HepG2 (cell line): ENCODE results near the gene SNX24. TPM values are rescaled to one million over a fixed set of nuclear protein-coding genes. Genes with fewer than 3 reads are reported as not detected.

ENCODE experiments used
- ARID2 ChIP-seq: sonication (generic); formaldehyde crosslinking; IDR thresholded peaks from 2 replicates; pipeline ENCODE4 v1.8.1; 2022; ENCODE audit warnings: mild to moderate bottlenecking, missing genetic modification reagents, borderline replicate concordance
- FOXJ3 ChIP-seq: sonication (generic); formaldehyde crosslinking; IDR thresholded peaks from 2 replicates; pipeline ENCODE4 v1.4.0; 2020; ENCODE audit warnings: missing genetic modification reagents, mild to moderate bottlenecking, borderline replicate concordance
- HDAC2 ChIP-seq: sonication (generic); formaldehyde crosslinking; IDR thresholded peaks from 2 replicates; pipeline ENCODE4 v1.4.0; 2020; ENCODE audit warnings: missing genetic modification reagents
- KDM5A ChIP-seq: fragments of 200-600 bp; sonication (generic); IDR thresholded peaks from 2 replicates; pipeline ENCODE4 v1.7.0; 2018; ENCODE audit warnings: antibody characterized with exemption, mild to moderate bottlenecking, low read length, borderline replicate concordance
- MIER3 ChIP-seq: IDR thresholded peaks from 2 replicates; pipeline ENCODE4 v1.6.1; 2016; ENCODE audit warnings: missing compliant biosample characterization, borderline replicate concordance
- NFYB ChIP-seq: sonication (generic); formaldehyde crosslinking; IDR thresholded peaks from 2 replicates; pipeline ENCODE4 v1.4.0; 2020; ENCODE audit warnings: missing genetic modification reagents
- PAWR ChIP-seq: sonication (generic); formaldehyde crosslinking; IDR thresholded peaks from 2 replicates; pipeline ENCODE4 v1.4.0; 2020; ENCODE audit warnings: missing genetic modification reagents, mild to moderate bottlenecking, borderline replicate concordance
- PCBP2 ChIP-seq: fragments of 200-400 bp; formaldehyde crosslinking; optimal IDR thresholded peaks from 2 replicates; pipeline ENCODE3; 2018; ENCODE audit warnings: low read length, low read depth; ENCODE audit not compliant: poor library complexity, severe bottlenecking
- PHB2 ChIP-seq: fragments of 450-650 bp; IDR thresholded peaks from 2 replicates; pipeline ENCODE4 v1.6.1; 2018; ENCODE audit not compliant: partially characterized antibody
- RCOR2 ChIP-seq: IDR thresholded peaks from 2 replicates; pipeline ENCODE4 v1.6.1; 2016; ENCODE audit warnings: missing biosample characterization, missing genetic modification reagents
- SALL2 ChIP-seq: sonication (generic); formaldehyde crosslinking; IDR thresholded peaks from 2 replicates; pipeline ENCODE4 v1.8.1; 2023; ENCODE audit warnings: mild to moderate bottlenecking, missing genetic modification reagents, inconsistent platforms
- ZNF10 ChIP-seq: sonication (generic); formaldehyde crosslinking; IDR thresholded peaks from 2 replicates; pipeline ENCODE4 v1.4.0; 2020; ENCODE audit warnings: mild to moderate bottlenecking, low read depth, missing genetic modification reagents, borderline replicate concordance
- ZNF7 ChIP-seq: IDR thresholded peaks from 2 replicates; pipeline ENCODE4 v1.6.1; 2016; ENCODE audit warnings: missing biosample characterization, missing genetic modification reagents
- ZNF749 ChIP-seq: sonication (generic); formaldehyde crosslinking; IDR thresholded peaks from 2 replicates; pipeline ENCODE4 v1.8.0; 2022; ENCODE audit warnings: mild to moderate bottlenecking, missing genetic modification reagents, moderate library complexity, borderline replicate concordance
- ZNF777 ChIP-seq: sonication (generic); formaldehyde crosslinking; IDR thresholded peaks from 2 replicates; pipeline ENCODE4 v1.4.0; 2020; ENCODE audit warnings: missing genetic modification reagents
- polyA plus RNA-seq, 8 experiments: library from polyadenylated mRNA; depleted of rRNA in 3 of 8; stranded (reverse) in 7 of 8; unstranded in 1 of 8; fragments of >200 nt; fragmentation: Illumina TruSeq in 4 of 8; extraction: Trizol in 4 of 8; gene quantifications; 2 replicates each; pipeline versions ENCODE4 v1.2.1 to v1.2.3, GENCODE V29; 2011 to 2016; ENCODE audit warnings: low read depth in 4 of 8, missing spikeins in 1 of 8, mixed read lengths in 1 of 8; ENCODE audit not compliant: insufficient read depth in 1 of 8
- total RNA-seq, 5 experiments: library from RNA; depleted of rRNA; stranded (reverse); fragments of >200 nt; fragmentation: Illumina TruSeq; extraction: Trizol; gene quantifications; 2 replicates each; pipeline ENCODE4 v1.2.3, GENCODE V29; 2016; ENCODE audit warnings: low read depth in 1 of 5
- TF ChIP-seq, protein P1 (sequence below): IDR thresholded peaks from 2 replicates; pipeline ENCODE4 v1.6.1; 2016; ENCODE audit warnings: low read depth, control low read depth
- TF ChIP-seq, protein P2 (sequence below): sonication (generic); formaldehyde crosslinking; IDR thresholded peaks from 2 replicates; pipeline ENCODE4 v1.4.0; 2020; ENCODE audit warnings: mild to moderate bottlenecking, missing genetic modification reagents
- TF ChIP-seq, protein P3 (sequence below): IDR thresholded peaks from 2 replicates; pipeline ENCODE4 v1.6.1; 2016; ENCODE audit warnings: missing genetic modification reagents, missing compliant biosample characterization
- TF ChIP-seq, protein P4 (sequence below): sonication (generic); formaldehyde crosslinking; conservative IDR thresholded peaks from 2 replicates; pipeline ENCODE4 v1.4.0; 2020; ENCODE audit warnings: missing genetic modification reagents
- TF ChIP-seq, protein P5 (sequence below): sonication (generic); formaldehyde crosslinking; IDR thresholded peaks from 2 replicates; pipeline ENCODE4 v1.5.0; 2020; ENCODE audit warnings: missing genetic modification reagents, mild to moderate bottlenecking, borderline replicate concordance
- TF ChIP-seq, protein P6 (sequence below): sonication (generic); formaldehyde crosslinking; IDR thresholded peaks from 2 replicates; pipeline ENCODE4 v1.5.1; 2020; ENCODE audit warnings: mild to moderate bottlenecking, moderate library complexity, missing genetic modification reagents
- TF ChIP-seq, protein P7 (sequence below): sonication (generic); formaldehyde crosslinking; IDR thresholded peaks from 2 replicates; pipeline ENCODE4 v1.4.0; 2020; ENCODE audit warnings: missing genetic modification reagents, mild to moderate bottlenecking, borderline replicate concordance

The SNX24 gene
- total and polyA plus RNA-seq, 2 of the 13 experiments (the other 11 are each of a cell fraction or from before 2014, with no cell fraction given) = 7.2 to 23.7 TPM

DNA sequence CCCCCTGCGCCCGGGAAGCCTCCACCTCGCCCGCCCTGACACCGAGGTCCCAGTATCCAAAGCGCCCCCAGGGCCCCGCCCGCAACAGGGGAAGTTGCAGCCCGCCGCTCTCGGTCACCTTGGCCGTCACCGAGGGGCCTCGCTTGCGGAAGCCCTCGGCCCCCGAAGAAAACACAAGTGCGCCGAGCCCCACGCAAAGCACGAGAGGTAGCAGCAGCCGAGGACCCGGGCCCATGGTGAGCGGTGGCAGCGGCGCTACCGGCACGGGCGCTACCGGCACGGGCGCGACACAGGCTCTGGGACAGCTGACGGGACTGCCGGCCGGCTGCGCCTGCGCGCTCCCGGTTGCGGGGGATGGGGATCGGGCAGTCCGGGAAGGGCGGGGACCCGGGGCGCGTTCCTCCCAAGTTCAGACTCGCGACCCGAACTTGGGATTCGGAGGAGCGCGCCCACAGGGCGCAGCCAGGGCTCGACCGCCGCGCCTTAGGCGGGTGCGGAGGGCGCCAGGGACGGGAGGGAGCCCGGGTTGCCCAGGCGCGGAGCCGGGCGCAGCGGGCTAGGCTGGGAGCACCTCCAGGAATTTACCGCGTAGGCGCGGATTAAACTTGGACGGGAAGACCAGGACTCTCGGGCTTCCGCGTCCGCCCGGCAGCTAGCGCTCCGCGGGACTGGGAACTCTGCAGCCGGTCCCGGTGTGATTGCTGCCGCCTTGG is 191.1 kb downstream of the SNX24 start, which contains the start of gene PPIC (continued):
- TF ChIP-seq NFYB (CRISPR knock-in tag) = no peak
- TF ChIP-seq ZNF777 = peak; percentile 98
- TF ChIP-seq MIER3 (CRISPR knock-in tag) = no peak
- TF ChIP-seq PCBP2 = no peak
- TF ChIP-seq PHB2 = no peak
- TF ChIP-seq, protein P1, sequence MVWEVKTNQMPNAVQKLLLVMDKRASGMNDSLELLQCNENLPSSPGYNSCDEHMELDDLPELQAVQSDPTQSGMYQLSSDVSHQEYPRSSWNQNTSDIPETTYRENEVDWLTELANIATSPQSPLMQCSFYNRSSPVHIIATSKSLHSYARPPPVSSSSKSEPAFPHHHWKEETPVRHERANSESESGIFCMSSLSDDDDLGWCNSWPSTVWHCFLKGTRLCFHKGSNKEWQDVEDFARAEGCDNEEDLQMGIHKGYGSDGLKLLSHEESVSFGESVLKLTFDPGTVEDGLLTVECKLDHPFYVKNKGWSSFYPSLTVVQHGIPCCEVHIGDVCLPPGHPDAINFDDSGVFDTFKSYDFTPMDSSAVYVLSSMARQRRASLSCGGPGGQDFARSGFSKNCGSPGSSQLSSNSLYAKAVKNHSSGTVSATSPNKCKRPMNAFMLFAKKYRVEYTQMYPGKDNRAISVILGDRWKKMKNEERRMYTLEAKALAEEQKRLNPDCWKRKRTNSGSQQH (CRISPR knock-in tag) = no peak
- TF ChIP-seq HDAC2 (CRISPR knock-in tag) = peak; percentile 41; the same call in 1 of the 2 replicates
- TF ChIP-seq ZNF7 (CRISPR knock-in tag) = no peak
- peak; percentile 13; the same call in 1 of the 2 replicates for TF ChIP-seq SALL2 (CRISPR knock-in tag)
- TF ChIP-seq, protein P2, sequence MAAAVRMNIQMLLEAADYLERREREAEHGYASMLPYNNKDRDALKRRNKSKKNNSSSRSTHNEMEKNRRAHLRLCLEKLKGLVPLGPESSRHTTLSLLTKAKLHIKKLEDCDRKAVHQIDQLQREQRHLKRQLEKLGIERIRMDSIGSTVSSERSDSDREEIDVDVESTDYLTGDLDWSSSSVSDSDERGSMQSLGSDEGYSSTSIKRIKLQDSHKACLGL (CRISPR knock-in tag) = no peak
- TF ChIP-seq, protein P3, sequence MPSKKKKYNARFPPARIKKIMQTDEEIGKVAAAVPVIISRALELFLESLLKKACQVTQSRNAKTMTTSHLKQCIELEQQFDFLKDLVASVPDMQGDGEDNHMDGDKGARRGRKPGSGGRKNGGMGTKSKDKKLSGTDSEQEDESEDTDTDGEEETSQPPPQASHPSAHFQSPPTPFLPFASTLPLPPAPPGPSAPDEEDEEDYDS (CRISPR knock-in tag) = no peak
- TF ChIP-seq FOXJ3 (CRISPR knock-in tag) = no peak
- TF ChIP-seq, protein P4, sequence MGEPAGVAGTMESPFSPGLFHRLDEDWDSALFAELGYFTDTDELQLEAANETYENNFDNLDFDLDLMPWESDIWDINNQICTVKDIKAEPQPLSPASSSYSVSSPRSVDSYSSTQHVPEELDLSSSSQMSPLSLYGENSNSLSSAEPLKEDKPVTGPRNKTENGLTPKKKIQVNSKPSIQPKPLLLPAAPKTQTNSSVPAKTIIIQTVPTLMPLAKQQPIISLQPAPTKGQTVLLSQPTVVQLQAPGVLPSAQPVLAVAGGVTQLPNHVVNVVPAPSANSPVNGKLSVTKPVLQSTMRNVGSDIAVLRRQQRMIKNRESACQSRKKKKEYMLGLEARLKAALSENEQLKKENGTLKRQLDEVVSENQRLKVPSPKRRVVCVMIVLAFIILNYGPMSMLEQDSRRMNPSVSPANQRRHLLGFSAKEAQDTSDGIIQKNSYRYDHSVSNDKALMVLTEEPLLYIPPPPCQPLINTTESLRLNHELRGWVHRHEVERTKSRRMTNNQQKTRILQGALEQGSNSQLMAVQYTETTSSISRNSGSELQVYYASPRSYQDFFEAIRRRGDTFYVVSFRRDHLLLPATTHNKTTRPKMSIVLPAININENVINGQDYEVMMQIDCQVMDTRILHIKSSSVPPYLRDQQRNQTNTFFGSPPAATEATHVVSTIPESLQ (CRISPR knock-in tag) = no peak
- TF ChIP-seq ZNF749 (CRISPR knock-in tag) = peak; percentile 42; the same call in 1 of the 2 replicates
- TF ChIP-seq, protein P5, sequence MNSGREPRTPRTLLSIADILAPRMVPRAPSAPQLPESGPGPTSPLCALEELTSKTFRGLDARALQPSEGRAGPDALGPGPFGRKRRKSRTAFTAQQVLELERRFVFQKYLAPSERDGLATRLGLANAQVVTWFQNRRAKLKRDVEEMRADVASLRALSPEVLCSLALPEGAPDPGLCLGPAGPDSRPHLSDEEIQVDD (CRISPR knock-in tag) = no peak
- TF ChIP-seq PAWR (CRISPR knock-in tag) = no peak
- no peak for TF ChIP-seq ZNF10 (CRISPR knock-in tag)
- TF ChIP-seq ARID2 = peak; percentile 91
- TF ChIP-seq, protein P6, sequence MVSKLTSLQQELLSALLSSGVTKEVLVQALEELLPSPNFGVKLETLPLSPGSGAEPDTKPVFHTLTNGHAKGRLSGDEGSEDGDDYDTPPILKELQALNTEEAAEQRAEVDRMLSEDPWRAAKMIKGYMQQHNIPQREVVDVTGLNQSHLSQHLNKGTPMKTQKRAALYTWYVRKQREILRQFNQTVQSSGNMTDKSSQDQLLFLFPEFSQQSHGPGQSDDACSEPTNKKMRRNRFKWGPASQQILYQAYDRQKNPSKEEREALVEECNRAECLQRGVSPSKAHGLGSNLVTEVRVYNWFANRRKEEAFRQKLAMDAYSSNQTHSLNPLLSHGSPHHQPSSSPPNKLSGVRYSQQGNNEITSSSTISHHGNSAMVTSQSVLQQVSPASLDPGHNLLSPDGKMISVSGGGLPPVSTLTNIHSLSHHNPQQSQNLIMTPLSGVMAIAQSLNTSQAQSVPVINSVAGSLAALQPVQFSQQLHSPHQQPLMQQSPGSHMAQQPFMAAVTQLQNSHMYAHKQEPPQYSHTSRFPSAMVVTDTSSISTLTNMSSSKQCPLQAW (CRISPR knock-in tag) = no peak
- no peak for TF ChIP-seq KDM5A
- TF ChIP-seq, protein P7, sequence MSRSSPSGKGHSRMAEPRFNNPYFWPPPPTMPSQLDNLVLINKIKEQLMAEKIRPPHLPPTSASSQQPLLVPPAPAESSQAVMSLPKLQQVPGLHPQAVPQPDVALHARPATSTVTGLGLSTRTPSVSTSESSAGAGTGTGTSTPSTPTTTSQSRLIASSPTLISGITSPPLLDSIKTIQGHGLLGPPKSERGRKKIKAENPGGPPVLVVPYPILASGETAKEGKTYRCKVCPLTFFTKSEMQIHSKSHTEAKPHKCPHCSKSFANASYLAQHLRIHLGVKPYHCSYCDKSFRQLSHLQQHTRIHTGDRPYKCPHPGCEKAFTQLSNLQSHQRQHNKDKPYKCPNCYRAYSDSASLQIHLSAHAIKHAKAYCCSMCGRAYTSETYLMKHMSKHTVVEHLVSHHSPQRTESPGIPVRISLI = no peak
- TF ChIP-seq RCOR2 = no peak
